Measurements from ENCODE around the gene CCNJL. TPM values are rescaled to one million over a fixed set of nuclear protein-coding genes. Genes with fewer than 3 reads are reported as not detected.

Gene CCNJL
- total and polyA plus RNA-seq, 7 donors = 0.04 to 1.3 (median 0.29) TPM; not detected in 1

DNA sequence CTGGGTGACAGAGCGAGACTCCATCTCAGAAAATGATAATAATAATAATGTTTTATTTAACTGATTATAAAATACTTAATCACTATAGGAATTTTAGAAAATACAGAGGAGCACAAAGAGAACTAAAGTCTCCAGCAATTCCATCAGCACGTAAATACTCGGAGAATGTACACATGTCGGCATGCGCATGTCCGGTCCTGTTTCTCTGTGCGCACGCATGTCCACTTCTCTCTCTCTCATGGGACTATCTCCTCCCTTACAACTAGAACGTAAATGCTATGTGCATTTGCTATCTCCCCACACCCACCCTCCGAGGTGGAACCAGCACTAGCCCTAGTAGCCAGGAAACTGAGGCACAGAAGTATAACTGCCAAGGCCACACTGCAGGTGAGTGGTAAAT, 19.0 kb downstream of the CCNJL start:
- no peaks in the 10 kb centered on the region for H3K27me3 ChIP-seq (ENCODE audit: insufficient read depth in 3 of 3, low read length in 2 of 3)
- no peaks in the 10 kb centered on the region for H3K36me3 ChIP-seq (ENCODE audit: insufficient read depth in 1 of 2, low read depth in 1 of 2)
- no peak overlapping the region for H3K4me3 ChIP-seq
- ATAC-seq = no peak
- no peak overlapping the region for H3K27ac ChIP-seq
- intact Hi-C loops (cut with DNase I) = no loop called here
- H3K9me3 ChIP-seq = no peaks in the 10 kb centered on the region
- WGBS, 3 donors = 95 to 97% (median 95%) methylated on average over 10 of the region's 10 CpGs
- no peak for DNase-seq
- TF ChIP-seq, protein P1, sequence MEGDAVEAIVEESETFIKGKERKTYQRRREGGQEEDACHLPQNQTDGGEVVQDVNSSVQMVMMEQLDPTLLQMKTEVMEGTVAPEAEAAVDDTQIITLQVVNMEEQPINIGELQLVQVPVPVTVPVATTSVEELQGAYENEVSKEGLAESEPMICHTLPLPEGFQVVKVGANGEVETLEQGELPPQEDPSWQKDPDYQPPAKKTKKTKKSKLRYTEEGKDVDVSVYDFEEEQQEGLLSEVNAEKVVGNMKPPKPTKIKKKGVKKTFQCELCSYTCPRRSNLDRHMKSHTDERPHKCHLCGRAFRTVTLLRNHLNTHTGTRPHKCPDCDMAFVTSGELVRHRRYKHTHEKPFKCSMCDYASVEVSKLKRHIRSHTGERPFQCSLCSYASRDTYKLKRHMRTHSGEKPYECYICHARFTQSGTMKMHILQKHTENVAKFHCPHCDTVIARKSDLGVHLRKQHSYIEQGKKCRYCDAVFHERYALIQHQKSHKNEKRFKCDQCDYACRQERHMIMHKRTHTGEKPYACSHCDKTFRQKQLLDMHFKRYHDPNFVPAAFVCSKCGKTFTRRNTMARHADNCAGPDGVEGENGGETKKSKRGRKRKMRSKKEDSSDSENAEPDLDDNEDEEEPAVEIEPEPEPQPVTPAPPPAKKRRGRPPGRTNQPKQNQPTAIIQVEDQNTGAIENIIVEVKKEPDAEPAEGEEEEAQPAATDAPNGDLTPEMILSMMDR (IDR thresholded peaks at IDR 0.05) = no peak
- no peaks in the 10 kb centered on the region for H3K4me1 ChIP-seq

DNA sequence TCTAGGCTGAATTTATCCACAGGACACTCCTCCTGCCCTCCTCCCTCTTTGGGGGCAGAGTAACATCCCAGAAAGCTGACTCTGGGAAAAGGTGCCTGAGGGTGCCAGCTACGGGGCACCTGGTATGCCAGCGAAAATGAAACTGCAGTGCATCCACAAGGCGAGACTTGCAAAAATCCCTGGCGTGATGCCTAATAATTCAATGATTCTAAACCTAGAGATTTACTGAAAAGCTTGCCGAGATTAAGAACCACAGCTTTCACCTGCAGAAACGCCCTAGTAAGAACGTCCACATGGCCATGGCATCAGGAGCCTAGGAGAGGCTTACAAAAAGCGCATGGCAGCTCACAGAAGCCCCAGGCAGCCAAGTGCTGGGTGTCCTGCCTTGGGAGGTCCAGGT, 20.9 kb downstream of the CCNJL start:
- Histone ChIP-seq H3K4me1 (peaks cover 7% of the 10 kb centered on the region), H3K27ac (no peak overlapping the region), H3K27me3 (ENCODE audit: insufficient read depth in 3 of 3, low read length in 2 of 3) (no peaks in the 10 kb centered on the region), H3K4me3 (no peak overlapping the region), H3K36me3 (ENCODE audit: insufficient read depth in 1 of 2, low read depth in 1 of 2) (no peaks in the 10 kb centered on the region), H3K9me3 (no peaks in the 10 kb centered on the region)
- intact Hi-C loops (cut with DNase I) = no loop called here
- WGBS, 3 donors = 70 to 73% (median 71%) methylated on average over 8 of the region's 8 CpGs
- no peak for ATAC-seq
- TF ChIP-seq, protein P1 (IDR thresholded peaks at IDR 0.05) = no peak
- DNase-seq = no peak

DNA sequence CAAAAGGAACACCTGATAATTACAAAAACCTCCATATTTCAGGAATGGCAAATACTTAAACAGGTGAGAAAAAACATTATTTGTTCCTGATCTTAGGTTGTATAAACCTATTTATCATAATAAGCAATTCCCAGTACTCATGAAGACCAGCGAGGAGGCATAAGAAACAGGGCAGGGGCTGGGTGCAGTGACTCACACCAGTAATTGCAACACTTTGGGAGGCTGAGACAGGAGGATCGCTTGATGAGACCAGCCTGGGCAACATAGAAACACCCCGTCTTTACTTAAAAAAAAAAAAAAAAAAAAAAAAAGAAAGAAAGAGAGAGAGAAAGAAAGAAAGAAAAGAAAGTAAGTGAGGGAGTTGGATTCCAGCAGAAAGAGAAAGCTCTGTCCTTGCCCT, 21.6 kb downstream of the CCNJL start:
- ATAC-seq (no peak), DNase-seq (no peak)
- TF ChIP-seq, protein P1 (IDR thresholded peaks at IDR 0.05) = no peak
- no peaks in the 10 kb centered on the region for H3K27me3 ChIP-seq (ENCODE audit: insufficient read depth in 3 of 3, low read length in 2 of 3)
- no peak overlapping the region for H3K27ac ChIP-seq
- 93 to 98% (median 96%) methylated on average over 3 of the region's 3 CpGs for WGBS, 3 donors
- H3K9me3 ChIP-seq = no peaks in the 10 kb centered on the region
- H3K36me3 ChIP-seq (ENCODE audit: insufficient read depth in 1 of 2, low read depth in 1 of 2) = no peaks in the 10 kb centered on the region
- H3K4me1 ChIP-seq = peaks cover 7% of the 10 kb centered on the region
- intact Hi-C loops (cut with DNase I) = loop anchor here in 1 of 2 donors (1.0 kb wide), 1 partner anchor 30 kb away; no protein-coding TSS in a partner anchor
- H3K4me3 ChIP-seq = no peak overlapping the region

DNA sequence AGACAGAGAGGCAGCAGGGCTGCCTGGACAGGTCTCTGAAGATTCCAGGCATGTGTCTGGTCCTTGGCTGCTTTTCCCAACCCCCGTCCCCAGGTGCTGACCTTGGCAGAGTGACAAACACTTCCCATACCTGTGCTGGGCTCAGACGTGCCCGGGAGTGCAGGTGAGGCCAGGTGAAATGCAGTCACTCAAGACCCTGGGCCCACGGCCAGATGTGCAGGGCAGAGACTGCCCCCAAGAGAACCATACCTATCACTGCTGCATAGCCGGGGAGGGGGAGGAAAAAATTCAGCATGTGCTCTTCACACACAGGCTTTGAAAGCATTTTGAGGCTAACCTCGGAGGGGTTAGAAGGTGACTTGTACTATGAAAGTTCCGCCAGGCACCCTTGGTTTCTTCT, 22.6 kb downstream of the CCNJL start:
- no peak for ATAC-seq
- H3K4me3 ChIP-seq = no peak overlapping the region
- no peaks in the 10 kb centered on the region for H3K9me3 ChIP-seq
- intact Hi-C loops (cut with DNase I) = loop anchor here in 1 of 2 donors (1.0 kb wide), 1 partner anchor 29 kb away; no protein-coding TSS in a partner anchor
- peaks cover 7% of the 10 kb centered on the region for H3K4me1 ChIP-seq
- H3K27ac ChIP-seq = no peak overlapping the region
- no peak for DNase-seq
- H3K36me3 ChIP-seq (ENCODE audit: insufficient read depth in 1 of 2, low read depth in 1 of 2) = no peaks in the 10 kb centered on the region
- H3K27me3 ChIP-seq (ENCODE audit: insufficient read depth in 3 of 3, low read length in 2 of 3) = no peaks in the 10 kb centered on the region
- TF ChIP-seq, protein P1 (IDR thresholded peaks at IDR 0.05) = no peak
- WGBS, 3 donors = 68 to 71% (median 69%) methylated on average over 7 of the region's 7 CpGs

DNA sequence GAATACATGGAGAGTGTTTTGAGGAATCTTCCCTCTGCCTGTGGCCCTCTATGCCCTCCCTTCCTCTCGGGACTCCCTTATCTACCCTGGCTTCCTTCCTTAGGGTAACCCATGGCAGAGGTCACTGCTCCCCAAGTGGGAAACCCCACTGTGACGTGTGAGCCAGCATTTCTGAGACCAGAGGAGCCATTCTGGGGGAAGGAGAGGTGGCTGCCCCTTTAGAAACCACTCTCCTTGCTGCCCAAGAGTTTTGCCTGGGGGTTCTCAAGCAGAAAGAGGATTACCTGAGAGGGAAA, 23.1 kb downstream of the CCNJL start:
- no peaks in the 10 kb centered on the region for H3K27me3 ChIP-seq (ENCODE audit: insufficient read depth in 3 of 3, low read length in 2 of 3)
- WGBS, 3 donors = 72 to 79% (median 72%) methylated on average over 2 of the region's 2 CpGs
- no peaks in the 10 kb centered on the region for H3K36me3 ChIP-seq (ENCODE audit: insufficient read depth in 1 of 2, low read depth in 1 of 2)
- H3K27ac ChIP-seq = no peak overlapping the region
- intact Hi-C loops (cut with DNase I) = no loop called here
- H3K4me3 ChIP-seq = no peak overlapping the region
- DNase-seq (no peak), ATAC-seq (peak in 1 of 4 donors; percentile 21)
- peaks cover 7% of the 10 kb centered on the region for H3K4me1 ChIP-seq
- H3K9me3 ChIP-seq = no peaks in the 10 kb centered on the region
- TF ChIP-seq, protein P1 (IDR thresholded peaks at IDR 0.05) = no peak

All from psoas muscle (tissue), 8 donors.